ENCODE results near the gene FAM3A.
"Not testable (repeated sequence)": the region's sequence is repeated elsewhere in the genome, so short reads cannot be mapped to it uniquely, and the experiment has no call there.

FAM3A gene

GRCh38 chrX:154515966-154516655 is at the start of gene FAM3A:
FAM3A (minus strand) TSS chrX:154516232; CDS start chrX:154515772, 460 bp downstream.
- DNase-seq (ENCODE audit: low read depth in 2 of 2): peak; percentile 86 to 87

GRCh38 chrX:154562295-154562694 is 46.3 kb upstream of the FAM3A start:
- DNase-seq (ENCODE audit: low read depth in 2 of 2): not testable (repeated sequence)

GRCh38 chrX:154560326-154560725 is 44.3 kb upstream of the FAM3A start:
- DNase-seq (ENCODE audit: low read depth in 2 of 2): not testable (repeated sequence)

GRCh38 chrX:154558896-154559295 is 42.9 kb upstream of the FAM3A start:
- not testable (repeated sequence) for DNase-seq (ENCODE audit: low read depth in 2 of 2)

- not testable (repeated sequence) for DNase-seq (ENCODE audit: low read depth in 2 of 2)
Measured at GRCh38 chrX:154558060-154558690, 42.1 kb upstream of the FAM3A start.

GRCh38 chrX:154552112-154552806 is 36.2 kb upstream of the FAM3A start:
- not testable (repeated sequence) for DNase-seq (ENCODE audit: low read depth in 2 of 2)

- DNase-seq (ENCODE audit: low read depth in 2 of 2): no peak
Measured at GRCh38 chrX:154549766-154550165, 33.7 kb upstream of the FAM3A start.

- DNase-seq (ENCODE audit: low read depth in 2 of 2): no peak
Measured at GRCh38 chrX:154548028-154548316, 31.9 kb upstream of the FAM3A start.

- DNase-seq (ENCODE audit: low read depth in 2 of 2): peak; percentile 71 to 77
Measured at GRCh38 chrX:154547245-154548027, 31.4 kb upstream of the FAM3A start, which contains the start of gene IKBKG. IKBKG (plus strand) TSS chrX:154547620; CDS start chrX:154552003, 4,383 bp downstream.

GRCh38 chrX:154546354-154547244 is 30.6 kb upstream of the FAM3A start, which contains the start of gene G6PD:
G6PD (minus strand) TSS chrX:154546846; CDS start chrX:154546155, 691 bp downstream.
- DNase-seq (ENCODE audit: low read depth in 2 of 2): peak; percentile 53 to 62

GRCh38 chrX:154545673-154546274 is 29.7 kb upstream of the FAM3A start:
- no peak for DNase-seq (ENCODE audit: low read depth in 2 of 2)

GRCh38 chrX:154542723-154543424 is 26.8 kb upstream of the FAM3A start:
- DNase-seq (ENCODE audit: low read depth in 2 of 2): no peak

- peak in 1 of 2 donors; percentile 50 for DNase-seq (ENCODE audit: low read depth in 2 of 2)
Measured at GRCh38 chrX:154541896-154542722, 26.1 kb upstream of the FAM3A start.

GRCh38 chrX:154541589-154541895 is 25.5 kb upstream of the FAM3A start:
- no peak for DNase-seq (ENCODE audit: low read depth in 2 of 2)

- DNase-seq (ENCODE audit: low read depth in 2 of 2): no peak
Measured at GRCh38 chrX:154540897-154541535, 25.0 kb upstream of the FAM3A start.

GRCh38 chrX:154540365-154540764 is 24.3 kb upstream of the FAM3A start:
- not testable (repeated sequence) for DNase-seq (ENCODE audit: low read depth in 2 of 2)

GRCh38 chrX:154539077-154539476 is 23.0 kb upstream of the FAM3A start:
- no peak for DNase-seq (ENCODE audit: low read depth in 2 of 2)

- no peak for DNase-seq (ENCODE audit: low read depth in 2 of 2)
Measured at GRCh38 chrX:154535892-154536291, 19.9 kb upstream of the FAM3A start.
